Stimulated activated CD4-positive, alpha-beta T cell treated with anti-CD3 and anti-CD28 coated beads, Interleukin-1b, Interleukin-23, amount 100 ng/mL, for 24 hours (primary cell): ENCODE measurements around the gene TIMMDC1.
"Not testable (repeated sequence)": the region's sequence is repeated elsewhere in the genome, so short reads cannot be mapped to it uniquely, and the experiment has no call there.

ENCODE experiments used
- DNase-seq, 4 experiments: peaks; one replicate each; pipeline ENCODE4 v3.0.0-alpha.2; 2020; ENCODE audit warnings: low read depth in 4 of 4, low spot score in 1 of 4

TIMMDC1 gene

GRCh38 chr3:119555309-119555735 lies 57.0 kb downstream of the TIMMDC1 start:
- no peak for DNase-seq

- no peak for DNase-seq
Measured at GRCh38 chr3:119555929-119556328, 57.6 kb downstream of the TIMMDC1 start.

- DNase-seq = no peak
Measured at GRCh38 chr3:119557192-119557876, 59.0 kb downstream of the TIMMDC1 start.

GRCh38 chr3:119557877-119558269 lies 59.5 kb downstream of the TIMMDC1 start:
- no peak for DNase-seq

GRCh38 chr3:119558626-119559317 lies 60.4 kb downstream of the TIMMDC1 start:
- DNase-seq = no peak

- DNase-seq = peak in 1 of 4 experiments; percentile 25
Measured at GRCh38 chr3:119559441-119559963, 61.2 kb downstream of the TIMMDC1 start, which contains the start of gene CD80. CD80 (minus strand) TSS chr3:119559614; CDS start chr3:119557728, 1,886 bp downstream.

- DNase-seq = no peak
Measured at GRCh38 chr3:119560160-119560559, 61.8 kb downstream of the TIMMDC1 start.

- no peak for DNase-seq
Measured at GRCh38 chr3:119562307-119562961, 64.1 kb downstream of the TIMMDC1 start.

- DNase-seq = not testable (repeated sequence)
Measured at GRCh38 chr3:119563334-119563733, 65.0 kb downstream of the TIMMDC1 start.

- DNase-seq = no peak
Measured at GRCh38 chr3:119569156-119569555, 70.8 kb downstream of the TIMMDC1 start.

- DNase-seq = no peak
Measured at GRCh38 chr3:119570229-119570628, 71.9 kb downstream of the TIMMDC1 start.

GRCh38 chr3:119571230-119571629 lies 72.9 kb downstream of the TIMMDC1 start:
- no peak for DNase-seq

GRCh38 chr3:119571688-119572087 lies 73.3 kb downstream of the TIMMDC1 start:
- no peak for DNase-seq
